GM11168 (cell line): Measurements from ENCODE around the gene ZNF207.
"Not testable (repeated sequence)": the region's sequence is repeated elsewhere in the genome, so short reads cannot be mapped to it uniquely, and the experiment has no call there.

ENCODE experiments used
- in situ Hi-C: fragments of 300-500 bp; cut with MboI; formaldehyde crosslinking; loops from one replicate; pipeline ENCODE4 v1.12.0; 2022; ENCODE audit warnings: low sequenced_read_pairs; ENCODE audit not compliant: unreplicated experiment

Gene ZNF207

DNA sequence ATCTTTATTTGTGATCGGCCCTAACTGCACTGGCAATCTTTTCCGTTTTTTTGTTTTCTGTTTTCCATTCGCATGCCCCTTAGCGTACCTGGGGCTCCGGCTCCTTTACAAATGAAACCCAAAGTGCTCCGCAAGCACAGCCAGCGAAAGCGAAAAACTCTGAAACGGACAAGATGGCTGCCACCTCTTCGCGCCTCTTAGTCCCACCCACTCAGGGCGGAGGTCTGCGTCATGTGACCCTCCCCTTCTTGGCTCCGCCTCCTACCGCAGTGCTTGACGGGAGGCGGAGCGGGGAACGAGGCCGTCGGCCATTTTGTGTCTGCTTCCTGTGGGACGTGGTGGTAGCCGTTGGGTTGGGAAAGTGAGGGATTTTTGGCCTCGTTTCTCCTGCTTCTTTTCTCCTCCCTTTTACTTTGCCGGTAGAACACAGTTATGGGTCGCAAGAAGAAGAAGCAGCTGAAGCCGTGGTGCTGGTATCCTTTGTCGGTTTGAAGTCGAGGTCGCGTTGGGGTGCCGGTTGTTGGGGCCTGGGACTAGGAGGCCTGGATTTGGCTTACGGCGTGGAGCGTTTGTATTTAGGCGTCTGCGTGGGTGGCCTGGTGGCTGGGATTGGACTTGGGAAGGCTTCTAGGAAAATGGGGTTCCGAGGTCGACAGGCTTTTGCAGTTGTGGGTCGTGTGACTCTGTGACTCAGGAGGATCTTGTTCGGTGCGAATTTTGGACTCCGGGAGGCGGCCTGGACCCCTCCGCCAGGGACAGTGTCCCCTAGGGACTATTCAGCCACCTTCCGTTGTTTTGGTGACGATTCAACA is at the start of gene ZNF207:
Gene ZNF207 (plus strand): TSS at position 304 of the 812 bp plus-strand sequence. CDS start 129 bp downstream, at position 433.
- in situ Hi-C loops: no loop called here

DNA sequence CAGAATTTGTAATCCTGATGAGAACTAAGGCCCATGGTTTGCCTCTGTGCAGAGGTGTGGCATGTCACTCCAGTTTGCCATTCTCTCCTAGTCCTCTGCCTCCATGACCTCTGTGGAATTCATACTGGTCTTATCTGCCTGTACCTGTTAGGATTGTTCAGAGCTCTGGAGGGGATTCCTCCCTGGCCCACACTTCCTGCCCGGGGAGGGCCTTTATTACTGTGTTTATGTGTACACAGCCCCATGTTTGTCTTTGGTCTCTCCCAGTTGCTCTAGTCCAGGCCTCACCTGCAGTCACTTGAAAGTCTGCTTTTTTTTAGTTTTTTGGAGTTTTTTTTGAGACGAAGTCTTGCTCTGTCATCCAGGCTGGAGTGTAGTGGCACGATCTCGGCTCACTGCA is 47.9 kb upstream of the ZNF207 start:
- in situ Hi-C loops: no loop called here

DNA sequence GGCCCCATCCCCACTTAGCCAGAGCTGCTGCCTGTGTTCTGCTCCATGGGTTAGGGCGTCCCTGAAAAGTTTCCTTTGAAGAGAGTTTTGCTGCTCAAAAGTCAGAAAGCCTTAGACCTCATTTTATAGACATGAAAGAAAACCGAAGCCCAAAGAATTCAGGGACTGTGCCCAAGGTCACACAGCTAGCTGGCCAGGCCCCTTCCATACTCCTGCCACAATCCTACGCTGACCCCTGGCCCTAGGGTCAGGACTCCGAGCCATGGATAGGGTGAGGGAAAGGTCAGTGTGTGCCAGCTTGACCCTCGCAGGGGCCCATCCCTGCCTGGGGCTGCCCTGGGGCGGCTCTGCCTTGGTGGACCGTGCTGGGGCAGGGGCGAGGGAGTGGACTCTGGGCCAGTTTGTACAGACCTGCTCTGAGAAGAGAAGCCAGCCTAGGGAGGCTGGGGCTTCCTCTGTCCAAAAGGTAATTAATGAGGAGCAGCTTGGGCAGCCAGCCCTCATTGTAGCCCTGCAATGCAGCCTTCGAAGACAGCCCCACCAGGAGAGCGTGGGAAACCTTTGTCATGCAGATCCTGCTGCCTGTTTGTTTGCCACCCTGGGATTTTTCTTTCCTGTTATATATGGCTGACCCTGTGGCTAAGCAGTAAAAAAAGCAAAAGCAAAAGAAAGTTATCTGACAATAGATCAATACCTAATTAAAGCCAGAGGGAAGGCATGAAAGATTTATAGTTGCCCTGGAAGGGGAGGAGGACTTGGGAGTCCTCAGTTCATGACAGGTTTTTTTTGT is 46.9 kb upstream of the ZNF207 start:
- in situ Hi-C loops: no loop called here

DNA sequence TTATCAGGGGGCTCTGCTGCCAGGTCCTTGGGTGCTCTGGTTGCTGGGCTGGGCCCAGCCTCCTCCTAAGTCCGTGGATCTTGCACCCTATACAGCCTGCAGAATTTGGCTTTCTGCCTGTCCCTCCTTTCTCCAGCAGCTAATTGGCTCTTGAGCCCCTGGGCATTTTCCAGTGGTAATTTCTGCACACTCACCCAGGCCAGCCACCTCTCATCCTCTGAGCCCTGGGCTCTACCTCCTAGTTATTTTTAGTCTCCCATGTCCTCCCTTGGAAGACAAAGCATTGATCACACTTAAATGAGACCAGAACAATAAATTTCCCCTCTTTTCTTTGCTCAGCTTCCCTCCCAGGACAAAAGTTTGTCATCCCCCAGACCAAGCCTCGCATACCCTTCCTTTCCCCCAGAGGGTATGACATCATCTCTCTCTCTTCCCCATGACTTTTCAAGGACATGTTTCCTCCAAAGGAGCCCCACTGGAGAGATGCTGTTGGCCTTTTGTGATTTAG is 46.1 kb upstream of the ZNF207 start:
- in situ Hi-C loops: no loop called here

DNA sequence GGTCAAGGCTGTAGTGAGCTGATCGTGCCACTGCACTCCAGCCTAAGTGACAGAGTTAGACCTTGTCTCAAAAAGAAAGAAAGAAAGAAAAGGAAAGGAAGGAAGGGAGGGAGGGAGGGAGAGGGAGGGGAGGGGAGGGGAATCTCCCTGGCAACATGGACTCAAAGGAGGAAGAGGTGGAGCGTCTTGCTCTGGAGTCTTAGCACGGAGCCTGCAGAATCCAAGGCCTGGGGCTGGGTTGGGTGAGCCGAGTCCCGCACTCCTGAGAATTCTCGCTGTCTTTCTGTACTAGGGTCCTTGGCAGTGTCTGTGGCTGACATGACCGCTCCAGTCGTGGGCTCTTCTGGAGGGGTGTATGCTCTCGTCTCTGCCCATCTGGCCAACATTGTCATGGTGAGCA is 44.9 kb upstream of the ZNF207 start:
- in situ Hi-C loops: no loop called here

DNA sequence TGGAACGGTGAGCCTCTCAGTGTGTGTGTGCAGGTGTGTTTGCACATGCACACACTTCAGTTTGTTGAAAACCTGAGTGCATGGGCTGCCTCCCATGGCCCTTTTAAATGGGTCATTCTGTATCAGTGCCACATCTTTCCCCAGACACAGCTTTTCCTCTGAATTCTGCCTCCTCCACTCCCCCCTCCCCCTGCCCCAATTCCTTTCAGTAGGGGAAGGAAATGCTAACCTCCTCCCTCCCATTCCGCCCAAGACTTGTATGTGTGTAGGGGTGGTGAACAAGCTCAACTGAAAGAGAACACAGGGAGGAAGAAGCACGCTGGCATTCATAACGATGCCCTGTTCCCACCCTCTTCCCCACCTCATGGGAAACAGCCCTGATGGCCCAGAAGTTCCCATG is 42.3 kb upstream of the ZNF207 start:
- in situ Hi-C loops: no loop called here

DNA sequence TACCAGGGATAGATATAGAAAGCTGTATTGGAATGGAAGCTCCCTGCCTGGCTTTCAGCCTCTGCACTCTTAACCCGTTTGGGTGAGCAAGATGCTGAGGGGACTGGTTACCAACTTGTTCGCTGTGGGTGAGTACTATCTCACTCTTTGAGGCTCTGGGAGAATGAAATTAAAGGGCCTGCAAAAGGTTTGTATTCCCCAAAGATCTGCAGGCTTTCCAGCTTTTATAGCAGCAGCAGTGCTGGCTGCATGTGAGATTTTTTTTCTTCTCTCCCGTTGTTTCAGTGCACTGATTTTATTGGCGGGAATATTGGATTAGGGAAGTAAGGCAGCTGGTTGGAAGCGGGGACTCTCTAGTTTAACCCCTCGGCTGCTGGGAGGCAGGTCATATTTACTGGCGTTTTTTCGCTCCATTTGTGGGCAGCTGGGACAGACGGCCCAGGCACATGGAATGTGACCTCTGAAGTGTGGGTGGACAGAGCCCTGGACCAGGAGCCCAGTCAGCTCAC is 38.9 kb upstream of the ZNF207 start:
- in situ Hi-C loops: loop anchor here (10.0 kb wide), 1 partner anchor 46 kb away; the partner anchor contains the start of gene RHBDL3

DNA sequence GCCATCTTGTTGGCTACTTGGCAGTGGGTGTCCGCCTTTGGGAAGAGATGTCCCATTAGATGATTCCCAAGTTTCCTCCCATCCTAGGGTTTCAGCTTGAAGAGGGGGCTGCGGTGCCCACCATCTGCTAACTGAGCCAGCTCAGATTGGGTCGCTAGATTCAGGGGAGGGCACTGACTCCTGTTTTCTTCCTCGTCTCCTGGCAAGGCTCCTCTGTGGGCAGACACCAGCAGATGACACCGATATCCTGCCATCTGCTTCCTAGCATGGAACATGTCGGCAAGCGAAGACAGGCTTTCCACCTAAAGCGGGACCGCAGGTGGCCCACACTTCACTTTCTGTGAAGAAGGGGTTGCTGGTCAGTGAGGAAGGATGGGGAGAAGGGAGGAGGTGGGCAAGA is 35.3 kb upstream of the ZNF207 start:
- in situ Hi-C loops: loop anchor here (10.0 kb wide), 1 partner anchor 50 kb away; the partner anchor contains the start of gene RHBDL3

DNA sequence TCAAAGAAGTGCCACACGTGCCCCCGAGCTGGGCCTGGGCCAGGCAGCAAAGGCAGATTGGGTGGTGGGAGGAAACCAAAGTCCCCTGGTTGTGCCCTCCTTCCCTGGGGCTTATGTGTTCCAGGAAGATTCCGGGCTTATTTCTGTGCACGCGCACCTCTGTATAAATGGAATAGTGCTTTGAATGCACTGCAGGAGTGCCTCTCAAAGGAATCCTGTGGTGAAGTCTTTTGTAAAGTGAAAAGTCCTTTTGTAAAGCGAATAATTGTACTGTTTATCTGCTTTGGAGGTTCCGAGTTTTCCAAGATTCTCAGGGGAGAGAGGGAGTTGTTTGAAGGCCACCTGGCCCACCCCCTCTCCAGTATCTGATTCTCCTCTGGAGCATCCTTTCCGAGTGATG is 34.8 kb upstream of the ZNF207 start:
- in situ Hi-C loops: loop anchor here (10.0 kb wide), 1 partner anchor 50 kb away; the partner anchor contains the start of gene RHBDL3

DNA sequence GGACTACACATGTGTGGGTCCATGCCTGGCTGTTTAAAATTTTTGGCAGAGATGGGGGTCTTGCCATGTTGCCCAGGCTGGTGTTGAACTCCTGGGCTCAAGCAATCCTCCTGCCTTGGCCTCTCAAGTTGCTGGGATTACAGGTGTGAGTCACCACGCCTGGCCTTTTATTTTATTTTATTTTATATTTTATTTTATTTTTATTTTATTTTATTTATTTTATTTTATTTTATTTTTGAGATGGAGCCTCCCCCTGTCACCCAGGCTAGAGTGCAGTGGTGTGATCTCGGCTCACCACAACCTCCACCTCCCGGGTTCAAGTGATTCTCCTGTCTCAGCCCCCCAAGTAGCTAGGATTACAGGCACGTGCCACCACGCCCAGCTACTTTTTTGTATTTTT is 33.3 kb upstream of the ZNF207 start:
- in situ Hi-C loops: loop anchor here (10.0 kb wide), 1 partner anchor 52 kb away; the partner anchor contains the start of gene RHBDL3

DNA sequence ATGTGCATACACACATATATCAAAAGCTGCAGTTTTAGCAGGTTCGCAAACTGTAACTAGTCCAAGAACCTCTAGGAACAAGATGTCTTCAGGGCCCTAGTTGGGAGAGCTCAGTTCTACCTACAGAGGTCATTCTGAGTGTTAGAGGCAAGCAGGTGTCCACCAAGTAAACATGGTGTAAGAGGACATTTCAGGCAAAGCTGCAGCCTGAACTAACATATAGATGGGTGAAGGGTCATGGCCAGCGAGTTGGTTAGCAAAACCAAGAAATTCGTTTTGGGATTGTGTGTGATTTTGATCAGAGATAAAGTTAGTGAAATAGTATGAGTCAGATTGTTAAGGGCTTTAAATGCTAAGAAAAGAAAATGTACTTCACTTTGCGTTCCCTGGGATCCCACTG is 32.6 kb upstream of the ZNF207 start:
- in situ Hi-C loops: loop anchor here (10.0 kb wide), 1 partner anchor 53 kb away; the partner anchor contains the start of gene RHBDL3

DNA sequence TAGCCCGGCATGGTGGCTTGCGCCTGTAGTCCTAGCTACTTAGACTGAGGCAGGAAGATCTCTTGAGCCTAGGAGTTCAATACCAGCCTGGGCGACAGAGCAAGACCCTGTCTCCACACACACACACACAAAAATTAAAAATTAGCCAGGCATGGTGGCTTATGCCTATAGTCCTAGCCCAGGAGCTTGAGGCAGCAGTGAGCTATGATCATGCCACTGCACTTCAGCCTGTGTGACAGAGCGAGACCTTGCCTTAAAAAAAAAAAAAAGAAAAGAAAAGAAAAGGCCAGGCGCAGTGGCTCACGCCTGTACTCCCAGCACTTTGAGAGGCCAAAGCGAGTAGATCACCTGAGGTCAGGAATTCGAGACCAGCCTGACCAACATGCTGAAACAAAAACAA is 31.9 kb upstream of the ZNF207 start:
- in situ Hi-C loops: loop anchor here (10.0 kb wide), 1 partner anchor 53 kb away; the partner anchor contains the start of gene RHBDL3

DNA sequence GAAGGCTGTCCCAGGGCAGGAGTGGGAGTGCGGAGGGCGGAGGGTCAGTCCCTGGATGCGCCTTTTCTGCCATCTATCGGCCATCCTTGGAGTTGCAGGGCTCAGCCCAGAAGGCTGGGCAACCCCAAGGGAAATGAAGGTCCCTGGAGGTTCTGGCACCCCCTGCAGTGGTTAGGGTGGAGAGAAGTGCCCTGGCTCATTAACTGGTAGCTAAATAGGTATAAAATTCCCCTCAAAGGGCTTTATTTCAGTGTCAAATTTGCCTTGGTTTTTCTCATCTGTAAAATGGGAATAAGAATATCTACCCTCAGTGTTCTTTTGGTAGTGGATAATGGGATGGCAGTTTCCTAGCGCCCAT is 30.4 kb upstream of the ZNF207 start:
- in situ Hi-C loops: loop anchor here (10.0 kb wide), 1 partner anchor 55 kb away; the partner anchor contains the start of gene RHBDL3

DNA sequence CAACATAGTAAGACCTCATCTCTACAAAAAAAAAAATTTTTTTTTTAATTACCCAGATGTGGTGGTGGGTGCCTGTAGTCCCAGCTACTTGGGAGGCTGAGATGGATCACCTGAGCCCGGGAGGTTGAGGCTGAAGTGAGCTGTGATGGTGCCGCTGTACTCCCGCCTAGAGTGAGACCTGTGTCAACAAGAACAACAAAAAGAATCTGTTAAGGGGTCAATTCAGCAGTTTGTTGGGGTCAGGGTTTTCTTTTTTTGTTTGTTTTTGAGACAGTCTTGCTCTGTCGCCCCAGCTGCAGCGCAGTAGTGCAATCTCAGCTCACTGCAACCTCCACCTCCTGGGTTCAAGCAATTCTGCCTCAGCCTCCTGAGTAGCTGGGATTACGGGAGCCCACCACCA is 29.9 kb upstream of the ZNF207 start:
- in situ Hi-C loops: not testable (repeated sequence)

DNA sequence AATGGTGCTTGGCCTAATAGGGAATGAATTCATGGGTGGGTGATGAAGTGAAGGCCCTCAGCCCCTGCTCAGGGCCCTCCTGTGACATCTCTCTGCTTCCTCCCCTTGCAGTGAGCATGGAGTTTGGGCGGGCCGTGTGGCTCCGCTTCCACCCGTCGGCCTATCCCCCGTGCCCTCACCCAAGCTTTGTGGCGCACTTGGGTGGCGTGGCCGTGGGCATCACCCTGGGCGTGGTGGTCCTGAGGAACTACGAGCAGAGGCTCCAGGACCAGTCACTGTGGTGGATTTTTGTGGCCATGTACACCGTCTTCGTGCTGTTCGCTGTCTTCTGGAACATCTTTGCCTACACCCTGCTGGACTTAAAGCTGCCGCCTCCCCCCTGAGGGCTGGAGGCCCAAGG is 29.1 kb upstream of the ZNF207 start:
- in situ Hi-C loops: no loop called here

DNA sequence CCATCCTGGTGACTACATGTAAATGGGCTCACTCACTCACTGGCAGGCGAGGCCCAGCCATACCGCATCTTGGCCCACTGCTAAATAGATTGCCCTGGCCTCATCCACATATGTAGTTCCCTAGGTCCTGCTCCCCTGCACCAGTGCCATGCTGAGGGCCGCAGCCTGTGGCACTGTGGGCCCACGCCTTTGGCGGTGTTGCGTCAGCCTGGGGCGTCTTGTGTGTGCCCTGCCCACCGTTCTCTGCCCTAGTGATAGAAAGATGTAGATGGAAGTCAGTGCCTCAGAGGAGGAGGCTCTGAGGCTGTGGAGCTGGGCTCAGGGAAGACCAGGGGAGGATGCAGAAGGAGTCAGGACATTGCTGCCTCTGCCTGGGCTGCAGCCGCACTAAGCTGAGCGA is 26.9 kb upstream of the ZNF207 start:
- in situ Hi-C loops: no loop called here

DNA sequence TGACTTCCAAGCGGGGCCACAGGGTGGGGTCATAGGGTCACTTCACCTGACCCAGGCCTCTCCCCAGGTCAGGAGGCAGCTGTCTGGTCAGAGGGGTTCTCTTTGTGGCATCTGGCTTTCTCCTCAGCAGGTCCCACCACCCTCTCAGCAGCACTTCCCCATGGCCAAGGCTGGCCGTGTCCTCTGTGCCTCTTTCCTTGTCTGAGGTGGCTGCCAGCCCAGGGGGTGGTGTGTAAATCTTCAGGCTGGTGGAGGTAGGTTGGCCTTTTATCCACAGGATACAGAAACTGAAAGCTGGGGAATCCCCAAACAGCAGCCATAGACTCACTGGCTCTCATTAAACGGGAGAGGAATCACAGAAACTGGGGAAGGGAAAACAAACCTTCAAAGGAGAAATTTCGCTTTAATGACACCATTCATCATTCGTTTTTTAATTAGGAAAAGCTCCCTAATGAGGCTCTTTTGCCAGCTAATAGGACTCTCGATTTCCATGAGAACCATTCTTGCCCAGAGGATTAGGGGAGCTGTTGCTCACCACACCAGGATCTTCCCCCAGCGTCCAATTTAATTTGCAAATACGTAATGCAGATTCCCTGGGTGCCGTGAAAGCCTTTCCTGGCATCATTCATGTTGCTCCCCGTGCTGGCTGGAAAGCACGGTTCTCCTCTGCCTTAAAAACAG is 26.0 kb upstream of the ZNF207 start:
- in situ Hi-C loops: no loop called here

DNA sequence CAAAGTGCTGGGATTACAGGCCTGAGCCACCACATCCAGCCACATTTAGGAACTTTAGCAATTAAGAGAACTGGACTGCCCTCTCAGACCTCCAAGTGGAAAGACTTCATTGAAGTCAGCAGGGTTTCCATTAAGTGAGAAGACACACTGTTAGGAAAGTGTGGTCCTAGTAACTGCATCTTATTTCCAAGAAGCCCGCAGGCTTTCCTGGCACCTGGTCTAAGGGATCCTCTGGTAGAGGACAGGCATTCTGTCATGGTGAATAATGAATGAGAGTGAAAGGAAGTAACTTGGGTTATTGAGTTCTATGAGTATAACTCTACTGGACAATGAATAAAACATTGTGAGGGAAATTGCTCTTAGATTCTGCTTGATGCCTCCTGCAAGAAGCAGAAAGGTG is 22.0 kb upstream of the ZNF207 start:
- in situ Hi-C loops: no loop called here

DNA sequence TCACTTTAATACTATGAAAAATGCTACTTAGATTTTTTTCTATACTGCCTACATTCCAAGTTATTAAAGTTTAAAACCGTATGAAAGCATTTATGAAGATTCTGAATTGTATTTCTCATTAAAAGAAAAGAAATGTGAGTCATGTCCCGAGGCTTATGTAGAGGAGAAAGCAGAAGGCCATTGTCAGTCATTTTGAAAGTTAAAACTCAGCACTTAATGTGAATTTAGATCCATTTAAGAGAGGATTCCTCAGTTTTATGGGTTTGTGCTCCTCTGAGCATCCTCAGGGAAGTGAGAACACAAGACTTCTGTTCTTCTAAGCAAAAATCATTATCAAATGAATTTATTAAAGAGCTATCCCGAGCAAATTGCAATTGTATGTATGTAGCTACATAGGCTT is 19.8 kb upstream of the ZNF207 start:
- in situ Hi-C loops: no loop called here
